ENCODE data around the gene CEMIP.
"Not testable (repeated sequence)": the region's sequence is repeated elsewhere in the genome, so short reads cannot be mapped to it uniquely, and the experiment has no call there.

Gene CEMIP

GRCh38 chr15:80950291-80951078 lies 171.3 kb downstream of the CEMIP start:
- no peak for DNase-seq
- Histone ChIP-seq H3K4me1 (ENCODE audit: control insufficient read depth, insufficient read depth, low read length, poor library complexity, severe bottlenecking) (no peaks in the 10 kb centered on the region), H3K27ac (ENCODE audit: insufficient read depth, low read length, poor library complexity, severe bottlenecking) (no peak overlapping the region), H3K9me3 (ENCODE audit: control insufficient read depth, low read length) (no peaks in the 10 kb centered on the region), H3K36me3 (ENCODE audit: control insufficient read depth, insufficient read depth, low read length) (peaks cover 49% of the 10 kb centered on the region), H3K4me3 (ENCODE audit: insufficient read depth, low read depth, low read length, poor library complexity, severe bottlenecking) (no peak overlapping the region), H3K27me3 (replicated peaks; ENCODE audit: control insufficient read depth, insufficient read depth, low read length, poor library complexity, severe bottlenecking) (no peaks in the 10 kb centered on the region)

GRCh38 chr15:80951941-80952340 lies 172.8 kb downstream of the CEMIP start:
- no peak overlapping the region for H3K4me3 ChIP-seq (ENCODE audit: insufficient read depth, low read depth, low read length, poor library complexity, severe bottlenecking)
- H3K36me3 ChIP-seq (ENCODE audit: control insufficient read depth, insufficient read depth, low read length): peaks cover 42% of the 10 kb centered on the region
- H3K27ac ChIP-seq (ENCODE audit: insufficient read depth, low read length, poor library complexity, severe bottlenecking): no peak overlapping the region
- no peaks in the 10 kb centered on the region for H3K27me3 ChIP-seq (replicated peaks; ENCODE audit: control insufficient read depth, insufficient read depth, low read length, poor library complexity, severe bottlenecking)
- no peak for DNase-seq
- no peaks in the 10 kb centered on the region for H3K9me3 ChIP-seq (ENCODE audit: control insufficient read depth, low read length)
- H3K4me1 ChIP-seq (ENCODE audit: control insufficient read depth, insufficient read depth, low read length, poor library complexity, severe bottlenecking): no peaks in the 10 kb centered on the region

GRCh38 chr15:80953001-80953952 lies 174.1 kb downstream of the CEMIP start:
- Histone ChIP-seq H3K9me3 (ENCODE audit: control insufficient read depth, low read length) (no peaks in the 10 kb centered on the region), H3K4me1 (ENCODE audit: control insufficient read depth, insufficient read depth, low read length, poor library complexity, severe bottlenecking) (no peaks in the 10 kb centered on the region), H3K36me3 (ENCODE audit: control insufficient read depth, insufficient read depth, low read length) (peaks cover 32% of the 10 kb centered on the region), H3K27me3 (replicated peaks; ENCODE audit: control insufficient read depth, insufficient read depth, low read length, poor library complexity, severe bottlenecking) (no peaks in the 10 kb centered on the region), H3K4me3 (ENCODE audit: insufficient read depth, low read depth, low read length, poor library complexity, severe bottlenecking) (no peak overlapping the region), H3K27ac (ENCODE audit: insufficient read depth, low read length, poor library complexity, severe bottlenecking) (no peak overlapping the region)
- DNase-seq: no peak

- no peaks in the 10 kb centered on the region for H3K4me1 ChIP-seq (ENCODE audit: control insufficient read depth, insufficient read depth, low read length, poor library complexity, severe bottlenecking)
- H3K27me3 ChIP-seq (replicated peaks; ENCODE audit: control insufficient read depth, insufficient read depth, low read length, poor library complexity, severe bottlenecking): no peaks in the 10 kb centered on the region
- H3K27ac ChIP-seq (ENCODE audit: insufficient read depth, low read length, poor library complexity, severe bottlenecking): no peak overlapping the region
- no peak overlapping the region for H3K4me3 ChIP-seq (ENCODE audit: insufficient read depth, low read depth, low read length, poor library complexity, severe bottlenecking)
- H3K9me3 ChIP-seq (ENCODE audit: control insufficient read depth, low read length): no peaks in the 10 kb centered on the region
- DNase-seq: no peak
- peaks cover 24% of the 10 kb centered on the region for H3K36me3 ChIP-seq (ENCODE audit: control insufficient read depth, insufficient read depth, low read length)
Observed at GRCh38 chr15:80953953-80954778, 175.0 kb downstream of the CEMIP start.

GRCh38 chr15:80955571-80956452 lies 176.6 kb downstream of the CEMIP start:
- not testable (repeated sequence) for H3K4me3 ChIP-seq (ENCODE audit: insufficient read depth, low read depth, low read length, poor library complexity, severe bottlenecking); H3K4me1 ChIP-seq (ENCODE audit: control insufficient read depth, insufficient read depth, low read length, poor library complexity, severe bottlenecking); H3K9me3 ChIP-seq (ENCODE audit: control insufficient read depth, low read length); H3K27ac ChIP-seq (ENCODE audit: insufficient read depth, low read length, poor library complexity, severe bottlenecking); H3K27me3 ChIP-seq (replicated peaks; ENCODE audit: control insufficient read depth, insufficient read depth, low read length, poor library complexity, severe bottlenecking); DNase-seq
- H3K36me3 ChIP-seq (ENCODE audit: control insufficient read depth, insufficient read depth, low read length): peaks cover 19% of the 10 kb centered on the region

GRCh38 chr15:80957556-80957955 lies 178.4 kb downstream of the CEMIP start:
- no peak for DNase-seq
- no peak overlapping the region for H3K27ac ChIP-seq (ENCODE audit: insufficient read depth, low read length, poor library complexity, severe bottlenecking)
- H3K9me3 ChIP-seq (ENCODE audit: control insufficient read depth, low read length): no peaks in the 10 kb centered on the region
- peaks cover 3% of the 10 kb centered on the region for H3K36me3 ChIP-seq (ENCODE audit: control insufficient read depth, insufficient read depth, low read length)
- H3K4me1 ChIP-seq (ENCODE audit: control insufficient read depth, insufficient read depth, low read length, poor library complexity, severe bottlenecking): no peaks in the 10 kb centered on the region
- no peak overlapping the region for H3K4me3 ChIP-seq (ENCODE audit: insufficient read depth, low read depth, low read length, poor library complexity, severe bottlenecking)
- no peaks in the 10 kb centered on the region for H3K27me3 ChIP-seq (replicated peaks; ENCODE audit: control insufficient read depth, insufficient read depth, low read length, poor library complexity, severe bottlenecking)

- Histone ChIP-seq H3K9me3 (ENCODE audit: control insufficient read depth, low read length) (no peaks in the 10 kb centered on the region), H3K4me3 (ENCODE audit: insufficient read depth, low read depth, low read length, poor library complexity, severe bottlenecking) (no peak overlapping the region), H3K36me3 (ENCODE audit: control insufficient read depth, insufficient read depth, low read length) (peaks cover 3% of the 10 kb centered on the region), H3K27me3 (replicated peaks; ENCODE audit: control insufficient read depth, insufficient read depth, low read length, poor library complexity, severe bottlenecking) (no peaks in the 10 kb centered on the region), H3K4me1 (ENCODE audit: control insufficient read depth, insufficient read depth, low read length, poor library complexity, severe bottlenecking) (no peaks in the 10 kb centered on the region), H3K27ac (ENCODE audit: insufficient read depth, low read length, poor library complexity, severe bottlenecking) (no peak overlapping the region)
- no peak for DNase-seq
Observed at GRCh38 chr15:80957976-80958375, 178.8 kb downstream of the CEMIP start.

GRCh38 chr15:80958818-80959495 lies 179.8 kb downstream of the CEMIP start:
- H3K27ac ChIP-seq (ENCODE audit: insufficient read depth, low read length, poor library complexity, severe bottlenecking): no peak overlapping the region
- H3K27me3 ChIP-seq (replicated peaks; ENCODE audit: control insufficient read depth, insufficient read depth, low read length, poor library complexity, severe bottlenecking): no peaks in the 10 kb centered on the region
- H3K36me3 ChIP-seq (ENCODE audit: control insufficient read depth, insufficient read depth, low read length): no peaks in the 10 kb centered on the region
- H3K4me3 ChIP-seq (ENCODE audit: insufficient read depth, low read depth, low read length, poor library complexity, severe bottlenecking): no peak overlapping the region
- H3K9me3 ChIP-seq (ENCODE audit: control insufficient read depth, low read length): no peaks in the 10 kb centered on the region
- no peaks in the 10 kb centered on the region for H3K4me1 ChIP-seq (ENCODE audit: control insufficient read depth, insufficient read depth, low read length, poor library complexity, severe bottlenecking)
- DNase-seq: no peak

- not testable (repeated sequence) for H3K27me3 ChIP-seq (replicated peaks; ENCODE audit: control insufficient read depth, insufficient read depth, low read length, poor library complexity, severe bottlenecking); H3K4me3 ChIP-seq (ENCODE audit: insufficient read depth, low read depth, low read length, poor library complexity, severe bottlenecking); H3K9me3 ChIP-seq (ENCODE audit: control insufficient read depth, low read length); H3K27ac ChIP-seq (ENCODE audit: insufficient read depth, low read length, poor library complexity, severe bottlenecking); H3K4me1 ChIP-seq (ENCODE audit: control insufficient read depth, insufficient read depth, low read length, poor library complexity, severe bottlenecking); DNase-seq
- H3K36me3 ChIP-seq (ENCODE audit: control insufficient read depth, insufficient read depth, low read length): peaks cover 13% of the 10 kb centered on the region
Observed at GRCh38 chr15:80965454-80965853, 186.3 kb downstream of the CEMIP start.

All from effector memory CD4-positive, alpha-beta T cell (primary cell).